GM23338 (cell line): Measurements from ENCODE around the gene CD247. TPM values are rescaled to one million over a fixed set of nuclear protein-coding genes. Genes with fewer than 3 reads are reported as not detected.

Experiments used
- CREB1 ChIP-seq: fragments of 250-450 bp; sonication (Bioruptor Pico); IDR thresholded peaks from 2 replicates; pipeline ENCODE4 v1.5.0; 2020; ENCODE audit warnings: low read depth, mild to moderate bottlenecking, moderate library complexity
- ETS1 ChIP-seq: IDR thresholded peaks from 2 replicates; pipeline ENCODE4 v1.6.1; 2016; ENCODE audit warnings: antibody characterized with exemption
- EZH2phosphoT487 ChIP-seq: fragments of 200-600 bp; sonication (generic); IDR thresholded peaks from one replicate; pipeline ENCODE4 v1.8.1; 2018; ENCODE audit warnings: antibody characterized with exemption; ENCODE audit not compliant: unreplicated experiment
- NANOG ChIP-seq: IDR thresholded peaks from 2 replicates; pipeline ENCODE4 v1.6.1; 2016; ENCODE audit warnings: antibody characterized with exemption, borderline replicate concordance
- POLR2AphosphoS5 ChIP-seq: IDR thresholded peaks from 2 replicates; pipeline ENCODE4 v1.6.1; 2016; ENCODE audit warnings: antibody characterized with exemption, low read depth
- STAT1 ChIP-seq: IDR thresholded peaks from one replicate; pipeline ENCODE4 v1.6.1; 2016; ENCODE audit warnings: antibody characterized with exemption; ENCODE audit not compliant: unreplicated experiment
- ZNF331 ChIP-seq: fragments of 250-450 bp; sonication (Bioruptor Pico); IDR thresholded peaks from 2 replicates; pipeline ENCODE4 v1.5.0; 2020; ENCODE audit warnings: low read depth, mild to moderate bottlenecking, moderate library complexity
- ZNF462 ChIP-seq: fragments of 250-450 bp; sonication (Bioruptor Pico); IDR thresholded peaks from 2 replicates; pipeline ENCODE4 v1.5.0; 2020; ENCODE audit warnings: mild to moderate bottlenecking, moderate library complexity
- polyA plus RNA-seq: library from polyadenylated mRNA; unstranded; fragments of >200 nt; fragmentation: Nextera tagmentation; extraction: Ambion mirVana; gene quantifications from 2 replicates; pipeline ENCODE4 v1.2.1, GENCODE V29; 2016
- total RNA-seq: library from RNA; depleted of rRNA; stranded (reverse); fragments of >200 nt; shearing (Covaris generic); gene quantifications from 2 replicates; pipeline ENCODE4 v1.2.3, GENCODE V29; 2014
- TF ChIP-seq, protein P1 (sequence below), 2 experiments: fragments of 200-600 bp in 1 of 2; sonication (generic) in 1 of 2; conservative IDR thresholded peaks; 2 replicates each; pipeline versions ENCODE4 v1.5.1 to v1.6.1; 2016 to 2017; ENCODE audit warnings: antibody characterized with exemption in 2 of 2, low read depth in 2 of 2, mild to moderate bottlenecking in 2 of 2, moderate library complexity in 1 of 2
- TF ChIP-seq, protein P2 (sequence below): IDR thresholded peaks from one replicate; pipeline ENCODE4 v1.6.1; 2018; ENCODE audit warnings: antibody characterized with exemption; ENCODE audit not compliant: unreplicated experiment

CD247 gene
- total and polyA plus RNA-seq, 2 experiments from 2014 or later: 1.2 to 1.4 TPM

DNA sequence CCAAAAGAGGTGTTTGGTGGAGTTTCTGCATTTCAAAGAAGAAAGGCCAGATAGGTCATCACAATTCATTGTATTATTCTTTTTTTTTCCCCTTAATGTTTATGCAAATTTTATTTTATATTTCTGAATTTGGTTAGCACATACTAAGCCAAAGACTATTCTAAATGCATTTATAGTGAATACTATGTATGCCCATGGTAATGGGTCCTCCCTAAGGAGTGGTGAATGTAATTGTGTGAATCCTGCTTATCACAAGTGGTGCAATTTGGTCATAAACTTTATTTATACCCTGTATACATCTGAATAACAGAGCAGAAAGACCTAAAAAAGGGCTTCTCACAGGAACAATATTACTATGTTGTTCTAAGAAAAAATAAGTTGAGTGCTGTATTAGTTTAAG, 99.1 kb downstream of the CD247 start (continued):
- TF ChIP-seq ZNF462 (no peak), EZH2phosphoT487 (no peak), STAT1 (no peak), POLR2AphosphoS5 (no peak), ZNF331 (CRISPR knock-in tag) (no peak), CREB1 (no peak), ETS1 (no peak), NANOG (no peak)
- TF ChIP-seq, protein P1, sequence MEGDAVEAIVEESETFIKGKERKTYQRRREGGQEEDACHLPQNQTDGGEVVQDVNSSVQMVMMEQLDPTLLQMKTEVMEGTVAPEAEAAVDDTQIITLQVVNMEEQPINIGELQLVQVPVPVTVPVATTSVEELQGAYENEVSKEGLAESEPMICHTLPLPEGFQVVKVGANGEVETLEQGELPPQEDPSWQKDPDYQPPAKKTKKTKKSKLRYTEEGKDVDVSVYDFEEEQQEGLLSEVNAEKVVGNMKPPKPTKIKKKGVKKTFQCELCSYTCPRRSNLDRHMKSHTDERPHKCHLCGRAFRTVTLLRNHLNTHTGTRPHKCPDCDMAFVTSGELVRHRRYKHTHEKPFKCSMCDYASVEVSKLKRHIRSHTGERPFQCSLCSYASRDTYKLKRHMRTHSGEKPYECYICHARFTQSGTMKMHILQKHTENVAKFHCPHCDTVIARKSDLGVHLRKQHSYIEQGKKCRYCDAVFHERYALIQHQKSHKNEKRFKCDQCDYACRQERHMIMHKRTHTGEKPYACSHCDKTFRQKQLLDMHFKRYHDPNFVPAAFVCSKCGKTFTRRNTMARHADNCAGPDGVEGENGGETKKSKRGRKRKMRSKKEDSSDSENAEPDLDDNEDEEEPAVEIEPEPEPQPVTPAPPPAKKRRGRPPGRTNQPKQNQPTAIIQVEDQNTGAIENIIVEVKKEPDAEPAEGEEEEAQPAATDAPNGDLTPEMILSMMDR (conservative IDR thresholded peaks at IDR 0.05; ENCODE audit: low read depth in 2 of 2): no peak
- TF ChIP-seq, protein P2, sequence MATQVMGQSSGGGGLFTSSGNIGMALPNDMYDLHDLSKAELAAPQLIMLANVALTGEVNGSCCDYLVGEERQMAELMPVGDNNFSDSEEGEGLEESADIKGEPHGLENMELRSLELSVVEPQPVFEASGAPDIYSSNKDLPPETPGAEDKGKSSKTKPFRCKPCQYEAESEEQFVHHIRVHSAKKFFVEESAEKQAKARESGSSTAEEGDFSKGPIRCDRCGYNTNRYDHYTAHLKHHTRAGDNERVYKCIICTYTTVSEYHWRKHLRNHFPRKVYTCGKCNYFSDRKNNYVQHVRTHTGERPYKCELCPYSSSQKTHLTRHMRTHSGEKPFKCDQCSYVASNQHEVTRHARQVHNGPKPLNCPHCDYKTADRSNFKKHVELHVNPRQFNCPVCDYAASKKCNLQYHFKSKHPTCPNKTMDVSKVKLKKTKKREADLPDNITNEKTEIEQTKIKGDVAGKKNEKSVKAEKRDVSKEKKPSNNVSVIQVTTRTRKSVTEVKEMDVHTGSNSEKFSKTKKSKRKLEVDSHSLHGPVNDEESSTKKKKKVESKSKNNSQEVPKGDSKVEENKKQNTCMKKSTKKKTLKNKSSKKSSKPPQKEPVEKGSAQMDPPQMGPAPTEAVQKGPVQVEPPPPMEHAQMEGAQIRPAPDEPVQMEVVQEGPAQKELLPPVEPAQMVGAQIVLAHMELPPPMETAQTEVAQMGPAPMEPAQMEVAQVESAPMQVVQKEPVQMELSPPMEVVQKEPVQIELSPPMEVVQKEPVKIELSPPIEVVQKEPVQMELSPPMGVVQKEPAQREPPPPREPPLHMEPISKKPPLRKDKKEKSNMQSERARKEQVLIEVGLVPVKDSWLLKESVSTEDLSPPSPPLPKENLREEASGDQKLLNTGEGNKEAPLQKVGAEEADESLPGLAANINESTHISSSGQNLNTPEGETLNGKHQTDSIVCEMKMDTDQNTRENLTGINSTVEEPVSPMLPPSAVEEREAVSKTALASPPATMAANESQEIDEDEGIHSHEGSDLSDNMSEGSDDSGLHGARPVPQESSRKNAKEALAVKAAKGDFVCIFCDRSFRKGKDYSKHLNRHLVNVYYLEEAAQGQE: no peak
